Measurements from ENCODE around the gene SUGP1.
"Not testable (repeated sequence)": the region's sequence is repeated elsewhere in the genome, so short reads cannot be mapped to it uniquely, and the experiment has no call there.

Gene SUGP1

DNA sequence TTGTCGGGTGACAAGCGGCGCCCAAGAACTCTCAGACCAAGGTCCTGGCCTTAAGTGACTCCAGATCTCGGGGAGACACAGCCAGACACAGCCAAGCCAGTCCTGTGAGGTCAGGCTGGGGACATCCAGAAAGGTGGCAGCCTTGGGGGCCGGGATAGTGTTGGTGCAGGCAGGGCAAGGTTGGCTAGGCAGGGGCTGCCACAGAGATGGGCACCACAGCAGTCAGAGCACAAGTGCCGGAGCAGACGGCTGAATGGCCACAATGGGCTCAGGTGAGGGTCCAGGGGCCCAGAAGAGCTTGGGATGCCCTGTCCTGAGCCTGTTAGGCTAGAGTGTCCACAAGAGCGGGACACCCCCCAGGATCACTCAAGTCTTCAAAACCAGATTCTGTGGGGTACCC lies 32.5 kb upstream of the SUGP1 start:
- Histone ChIP-seq H3K27ac (ENCODE audit: low read length) (no peak overlapping the region), H3K4me1 (ENCODE audit: insufficient read depth, low read length) (no peaks in the 10 kb centered on the region), H3K79me2 (ENCODE audit: insufficient read depth, low read length) (no peaks in the 10 kb centered on the region), H3K27me3 (ENCODE audit: insufficient read depth, low read length, poor library complexity) (no peaks in the 10 kb centered on the region), H3K36me3 (ENCODE audit: insufficient read depth, low read length) (peaks cover 83% of the 10 kb centered on the region), H2AFZ (ENCODE audit: low read depth, low read length) (no peak overlapping the region), H3K9ac (ENCODE audit: low read depth, low read length) (no peak overlapping the region), H4K20me1 (ENCODE audit: insufficient read depth, low read length) (peaks cover 9% of the 10 kb centered on the region; the same call in 1 of the 2 replicates), H3K4me3 (ENCODE audit: low read depth in 1 of 2, low read length in 2 of 2) (no peak overlapping the region), H3K4me2 (ENCODE audit: insufficient read depth, low read length) (no peak overlapping the region), H3K9me3 (ENCODE audit: insufficient read depth, low read length, severe bottlenecking) (no peaks in the 10 kb centered on the region)
- ATAC-seq (ENCODE audit: insufficient read depth, low read depth) (no peak), DNase-seq (no peak)
- TF ChIP-seq, protein P1, sequence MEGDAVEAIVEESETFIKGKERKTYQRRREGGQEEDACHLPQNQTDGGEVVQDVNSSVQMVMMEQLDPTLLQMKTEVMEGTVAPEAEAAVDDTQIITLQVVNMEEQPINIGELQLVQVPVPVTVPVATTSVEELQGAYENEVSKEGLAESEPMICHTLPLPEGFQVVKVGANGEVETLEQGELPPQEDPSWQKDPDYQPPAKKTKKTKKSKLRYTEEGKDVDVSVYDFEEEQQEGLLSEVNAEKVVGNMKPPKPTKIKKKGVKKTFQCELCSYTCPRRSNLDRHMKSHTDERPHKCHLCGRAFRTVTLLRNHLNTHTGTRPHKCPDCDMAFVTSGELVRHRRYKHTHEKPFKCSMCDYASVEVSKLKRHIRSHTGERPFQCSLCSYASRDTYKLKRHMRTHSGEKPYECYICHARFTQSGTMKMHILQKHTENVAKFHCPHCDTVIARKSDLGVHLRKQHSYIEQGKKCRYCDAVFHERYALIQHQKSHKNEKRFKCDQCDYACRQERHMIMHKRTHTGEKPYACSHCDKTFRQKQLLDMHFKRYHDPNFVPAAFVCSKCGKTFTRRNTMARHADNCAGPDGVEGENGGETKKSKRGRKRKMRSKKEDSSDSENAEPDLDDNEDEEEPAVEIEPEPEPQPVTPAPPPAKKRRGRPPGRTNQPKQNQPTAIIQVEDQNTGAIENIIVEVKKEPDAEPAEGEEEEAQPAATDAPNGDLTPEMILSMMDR (IDR thresholded peaks at IDR 0.05; ENCODE audit: borderline replicate concordance, extremely low read depth, low read length, poor library complexity, severe bottlenecking) = no peak
- TF ChIP-seq EZH2 (IDR thresholded peaks at IDR 0.05; ENCODE audit: borderline replicate concordance, low read depth, low read length, severe bottlenecking) = no peak

DNA sequence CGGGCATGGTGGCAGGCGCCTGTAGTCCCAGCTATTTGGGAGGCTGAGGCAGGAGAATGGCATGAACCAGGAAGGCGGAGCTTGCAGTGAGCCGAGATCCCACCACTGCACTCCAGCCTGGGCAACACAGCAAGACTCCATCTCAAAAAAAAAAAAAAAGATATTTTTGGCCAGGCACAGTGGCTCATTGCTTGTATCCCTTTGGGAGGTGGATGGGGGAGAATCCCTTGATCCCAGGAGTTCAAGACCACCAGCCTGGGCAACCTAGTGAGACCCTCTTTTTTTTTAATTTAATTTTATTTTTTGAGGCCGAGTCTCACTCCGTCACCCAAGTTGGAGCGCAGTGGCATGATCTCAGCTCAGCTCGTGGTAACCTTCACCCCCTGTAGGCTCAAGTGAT lies 30.4 kb upstream of the SUGP1 start:
- H3K4me3 ChIP-seq (ENCODE audit: low read depth in 1 of 2, low read length in 2 of 2); H3K27ac ChIP-seq (ENCODE audit: low read length); H3K4me1 ChIP-seq (ENCODE audit: insufficient read depth, low read length); H2AFZ ChIP-seq (ENCODE audit: low read depth, low read length); ATAC-seq (ENCODE audit: insufficient read depth, low read depth); H3K9ac ChIP-seq (ENCODE audit: low read depth, low read length); H3K9me3 ChIP-seq (ENCODE audit: insufficient read depth, low read length, severe bottlenecking); H3K4me2 ChIP-seq (ENCODE audit: insufficient read depth, low read length); DNase-seq; H3K27me3 ChIP-seq (ENCODE audit: insufficient read depth, low read length, poor library complexity); H3K79me2 ChIP-seq (ENCODE audit: insufficient read depth, low read length): not testable (repeated sequence)
- Histone ChIP-seq H3K36me3 (ENCODE audit: insufficient read depth, low read length) (peaks cover 88% of the 10 kb centered on the region), H4K20me1 (ENCODE audit: insufficient read depth, low read length) (peaks cover 19% of the 10 kb centered on the region; the same call in 1 of the 2 replicates)

DNA sequence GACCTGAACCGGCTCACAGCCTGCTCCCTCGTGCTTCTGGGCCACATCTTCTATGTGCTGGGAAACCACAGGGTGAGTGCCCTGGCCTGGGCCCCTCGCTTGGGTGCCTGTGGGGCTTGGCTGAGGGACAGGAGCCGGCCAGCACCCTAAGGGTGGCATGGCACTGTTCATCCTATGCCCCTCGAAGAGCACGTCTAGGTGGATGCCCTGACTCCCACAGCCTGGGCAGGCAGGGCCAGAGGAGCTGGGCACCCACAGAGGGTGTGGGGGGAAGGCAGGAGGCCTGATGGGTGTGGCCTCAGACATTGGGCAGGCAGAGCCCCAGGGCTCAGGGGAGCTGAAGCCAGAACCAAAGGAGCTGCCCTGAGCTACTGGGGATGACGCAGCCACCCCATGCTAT lies 29.1 kb upstream of the SUGP1 start:
- no peak for ATAC-seq (ENCODE audit: insufficient read depth, low read depth)
- Histone ChIP-seq H3K36me3 (ENCODE audit: insufficient read depth, low read length) (peaks cover 88% of the 10 kb centered on the region), H3K4me1 (ENCODE audit: insufficient read depth, low read length) (no peaks in the 10 kb centered on the region), H3K27ac (ENCODE audit: low read length) (no peak overlapping the region), H3K9me3 (ENCODE audit: insufficient read depth, low read length, severe bottlenecking) (no peaks in the 10 kb centered on the region), H4K20me1 (ENCODE audit: insufficient read depth, low read length) (peaks cover 17% of the 10 kb centered on the region; the same call in 1 of the 2 replicates), H2AFZ (ENCODE audit: low read depth, low read length) (no peak overlapping the region), H3K27me3 (ENCODE audit: insufficient read depth, low read length, poor library complexity) (no peaks in the 10 kb centered on the region), H3K4me2 (ENCODE audit: insufficient read depth, low read length) (no peak overlapping the region), H3K9ac (ENCODE audit: low read depth, low read length) (no peak overlapping the region), H3K79me2 (ENCODE audit: insufficient read depth, low read length) (no peaks in the 10 kb centered on the region), H3K4me3 (ENCODE audit: low read depth in 1 of 2, low read length in 2 of 2) (no peak overlapping the region)
- TF ChIP-seq, protein P1 (IDR thresholded peaks at IDR 0.05; ENCODE audit: borderline replicate concordance, extremely low read depth, low read length, poor library complexity, severe bottlenecking) = no peak
- no peak for TF ChIP-seq EZH2 (IDR thresholded peaks at IDR 0.05; ENCODE audit: borderline replicate concordance, low read depth, low read length, severe bottlenecking)
- no peak for DNase-seq

DNA sequence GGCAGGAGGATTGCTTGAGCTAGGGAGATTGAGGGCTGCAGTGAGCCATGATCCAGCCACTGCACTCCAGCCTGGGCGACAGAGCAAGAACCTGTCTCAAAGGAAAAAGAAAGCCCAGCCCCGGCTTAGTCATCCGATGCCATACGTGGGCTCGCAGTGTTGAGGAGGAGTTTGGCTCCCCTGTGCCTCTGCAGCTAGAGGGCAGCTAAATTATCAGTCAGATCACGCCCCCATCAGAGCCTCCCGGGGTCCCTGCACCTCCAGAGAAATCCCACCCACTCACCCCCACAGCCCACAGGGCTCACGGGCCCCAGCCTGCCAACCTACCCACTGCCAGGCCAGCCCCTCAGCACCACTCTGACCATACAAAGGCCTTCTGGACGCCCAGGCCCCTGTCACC lies 28.0 kb upstream of the SUGP1 start:
- TF ChIP-seq, protein P1 (IDR thresholded peaks at IDR 0.05; ENCODE audit: borderline replicate concordance, extremely low read depth, low read length, poor library complexity, severe bottlenecking) = no peak
- no peak for TF ChIP-seq EZH2 (IDR thresholded peaks at IDR 0.05; ENCODE audit: borderline replicate concordance, low read depth, low read length, severe bottlenecking)
- H3K27ac ChIP-seq (ENCODE audit: low read length) = no peak overlapping the region
- no peak overlapping the region for H2AFZ ChIP-seq (ENCODE audit: low read depth, low read length)
- no peaks in the 10 kb centered on the region for H3K9me3 ChIP-seq (ENCODE audit: insufficient read depth, low read length, severe bottlenecking)
- H3K36me3 ChIP-seq (ENCODE audit: insufficient read depth, low read length) = peaks cover 86% of the 10 kb centered on the region
- H3K9ac ChIP-seq (ENCODE audit: low read depth, low read length) = no peak overlapping the region
- no peaks in the 10 kb centered on the region for H3K27me3 ChIP-seq (ENCODE audit: insufficient read depth, low read length, poor library complexity)
- H3K4me2 ChIP-seq (ENCODE audit: insufficient read depth, low read length) = no peak overlapping the region
- peaks cover 22% of the 10 kb centered on the region; the same call in 1 of the 2 replicates for H4K20me1 ChIP-seq (ENCODE audit: insufficient read depth, low read length)
- no peak for ATAC-seq (ENCODE audit: insufficient read depth, low read depth)
- H3K79me2 ChIP-seq (ENCODE audit: insufficient read depth, low read length) = no peaks in the 10 kb centered on the region
- H3K4me1 ChIP-seq (ENCODE audit: insufficient read depth, low read length) = no peaks in the 10 kb centered on the region
- H3K4me3 ChIP-seq (ENCODE audit: low read depth in 1 of 2, low read length in 2 of 2) = no peak overlapping the region
- DNase-seq = no peak

All from DND-41 (cell line).